NCI-H2227 (cell line): ENCODE results near the gene PA2G4.
"Not testable (repeated sequence)": the region's sequence is repeated elsewhere in the genome, so short reads cannot be mapped to it uniquely, and the experiment has no call there.

Experiments used
- DNase-seq: peaks from one replicate; lab custom pipeline; 2025; ENCODE audit not compliant: unreplicated experiment; lab: John Stamatoyannopoulos, UW

Gene PA2G4

DNA sequence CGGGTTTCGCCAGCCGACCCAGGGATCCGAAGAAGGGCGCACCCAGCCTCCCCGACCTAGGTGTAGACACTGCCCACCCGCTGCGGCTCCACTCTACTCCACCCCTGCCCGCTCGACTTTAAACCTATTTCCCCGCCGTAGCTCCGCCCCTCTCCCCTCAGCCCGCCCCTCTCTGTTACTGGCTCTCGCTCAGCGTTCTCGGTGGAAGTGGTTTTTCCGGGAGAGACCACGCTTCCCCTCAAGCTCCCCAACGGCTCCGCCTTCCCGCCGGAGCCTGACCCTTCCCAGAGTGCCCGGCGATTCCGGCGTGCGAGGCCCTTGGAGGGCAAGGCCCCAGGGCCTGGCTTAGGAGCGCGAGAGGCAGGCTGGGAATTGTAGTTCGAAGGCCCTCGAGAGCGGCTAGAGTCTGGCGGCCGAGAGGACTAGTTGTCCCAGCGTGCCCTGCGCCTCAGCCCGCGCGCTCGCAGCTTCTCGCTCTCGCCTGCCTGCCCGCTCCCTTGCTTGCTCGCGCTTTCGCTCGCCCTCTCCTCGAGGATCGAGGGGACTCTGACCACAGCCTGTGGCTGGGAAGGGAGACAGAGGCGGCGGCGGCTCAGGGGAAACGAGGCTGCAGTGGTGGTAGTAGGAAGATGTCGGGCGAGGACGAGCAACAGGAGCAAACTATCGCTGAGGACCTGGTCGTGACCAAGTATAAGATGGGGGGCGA is at the start of gene PA2G4:
Gene PA2G4 (plus strand): TSS at position 451 of the 706 bp plus-strand sequence. CDS start 179 bp downstream, at position 630.
- peak; percentile 98 for DNase-seq

DNA sequence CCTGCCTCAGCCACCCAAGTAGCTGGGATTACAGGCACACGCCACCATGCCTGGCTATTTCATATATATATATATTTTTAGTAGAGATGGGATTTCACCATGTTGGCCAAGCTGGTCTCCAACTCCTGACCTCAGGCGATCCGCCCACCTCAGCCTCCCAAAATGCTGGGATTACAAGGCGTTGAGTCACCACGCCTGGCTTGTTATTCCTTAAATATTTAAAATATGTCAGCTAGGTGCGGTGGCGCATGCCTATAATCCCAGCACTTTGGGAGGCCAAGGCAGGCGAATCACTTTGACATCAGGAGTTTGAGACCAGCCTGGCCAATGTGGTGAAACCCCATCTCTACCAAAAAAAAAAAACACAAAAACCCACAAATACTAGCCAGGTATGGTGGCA is 44.4 kb upstream of the PA2G4 start:
- not testable (repeated sequence) for DNase-seq

DNA sequence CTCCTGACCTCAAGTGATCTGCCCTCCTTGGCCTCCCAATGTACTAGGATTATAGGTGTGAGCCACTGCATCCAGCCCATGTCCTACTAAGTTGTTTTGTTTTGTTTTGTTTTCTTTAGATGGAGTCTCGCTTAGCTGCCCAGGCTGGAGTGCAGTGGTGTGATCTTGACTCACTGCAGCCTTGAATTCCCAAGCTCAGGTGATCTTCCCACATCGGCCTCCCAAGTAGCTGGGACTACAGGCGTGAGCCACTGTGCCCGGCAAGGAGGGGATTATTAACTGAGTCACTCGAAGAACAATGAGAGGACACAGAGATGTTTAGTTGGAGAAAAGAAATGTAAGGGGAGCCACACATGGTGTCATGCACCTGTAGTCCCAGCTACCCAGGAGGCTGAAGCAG is 42.4 kb upstream of the PA2G4 start:
- no peak for DNase-seq

GRCh38 chr12:56062996-56063395 is 41.4 kb upstream of the PA2G4 start:
- no peak for DNase-seq

- no peak for DNase-seq
Measured at GRCh38 chr12:56071648-56072047, 32.7 kb upstream of the PA2G4 start.

- no peak for DNase-seq
Measured at GRCh38 chr12:56074396-56074795, 30.0 kb upstream of the PA2G4 start.

GRCh38 chr12:56077966-56078365 is 26.4 kb upstream of the PA2G4 start:
- not testable (repeated sequence) for DNase-seq

DNA sequence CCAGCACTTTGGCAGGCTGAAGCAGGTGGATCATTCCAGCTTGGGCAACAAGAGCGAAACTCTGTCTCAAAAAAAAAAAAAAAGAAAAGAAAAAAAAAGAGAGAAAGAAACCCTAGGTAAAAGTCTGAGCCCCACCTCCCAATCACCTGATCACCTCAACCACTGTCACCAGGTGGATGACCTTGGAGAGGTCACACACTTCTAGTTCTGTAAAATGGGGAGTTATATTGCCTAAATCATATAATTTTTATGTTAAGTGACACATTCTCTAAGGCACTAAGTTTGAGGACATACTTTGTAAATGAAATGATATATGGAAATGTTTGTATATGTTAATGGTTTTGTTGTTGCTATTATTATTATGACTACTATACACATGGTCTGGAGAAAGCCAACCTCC is 25.9 kb upstream of the PA2G4 start:
- DNase-seq, result no peak

DNA sequence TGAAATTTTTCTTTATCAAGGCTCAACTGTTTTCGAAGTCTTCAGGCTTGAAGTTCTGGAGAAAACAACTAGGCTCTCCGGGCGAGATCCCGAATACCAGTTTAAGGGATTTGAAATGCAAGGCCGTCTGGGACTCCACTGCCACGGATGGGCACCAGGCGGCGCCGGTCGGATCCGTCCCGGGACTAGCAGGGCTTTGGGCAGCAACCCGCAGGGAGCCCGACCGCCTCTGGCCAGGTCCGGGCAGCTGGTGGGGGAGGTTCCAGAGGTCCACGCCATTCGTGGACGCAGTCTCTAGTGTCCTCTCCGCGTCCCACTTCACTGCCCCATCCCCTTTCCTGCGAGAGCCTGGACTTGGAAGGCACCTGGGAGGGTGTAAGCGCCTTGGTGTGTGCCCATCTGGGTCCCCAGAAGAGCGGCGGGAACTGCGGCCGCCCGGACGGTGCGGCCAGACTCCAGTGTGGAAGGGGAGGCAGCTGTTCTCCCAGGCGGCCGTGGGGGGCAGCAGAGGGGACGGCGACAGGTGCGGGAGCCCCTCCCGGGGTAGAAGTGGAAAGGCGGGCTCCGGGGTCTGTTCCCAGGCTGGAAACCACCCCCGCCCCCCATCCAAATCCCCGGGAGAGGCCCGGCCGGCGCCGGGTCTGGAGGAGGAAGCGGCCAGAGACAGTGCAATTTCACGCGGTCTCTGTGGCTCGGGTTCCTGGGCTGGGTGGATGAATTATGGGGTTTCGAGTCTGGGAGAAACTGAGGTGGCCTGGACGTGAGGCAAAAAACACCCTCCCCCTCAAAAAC is 25.2 kb upstream of the PA2G4 start:
- peak; percentile 70 for DNase-seq

DNA sequence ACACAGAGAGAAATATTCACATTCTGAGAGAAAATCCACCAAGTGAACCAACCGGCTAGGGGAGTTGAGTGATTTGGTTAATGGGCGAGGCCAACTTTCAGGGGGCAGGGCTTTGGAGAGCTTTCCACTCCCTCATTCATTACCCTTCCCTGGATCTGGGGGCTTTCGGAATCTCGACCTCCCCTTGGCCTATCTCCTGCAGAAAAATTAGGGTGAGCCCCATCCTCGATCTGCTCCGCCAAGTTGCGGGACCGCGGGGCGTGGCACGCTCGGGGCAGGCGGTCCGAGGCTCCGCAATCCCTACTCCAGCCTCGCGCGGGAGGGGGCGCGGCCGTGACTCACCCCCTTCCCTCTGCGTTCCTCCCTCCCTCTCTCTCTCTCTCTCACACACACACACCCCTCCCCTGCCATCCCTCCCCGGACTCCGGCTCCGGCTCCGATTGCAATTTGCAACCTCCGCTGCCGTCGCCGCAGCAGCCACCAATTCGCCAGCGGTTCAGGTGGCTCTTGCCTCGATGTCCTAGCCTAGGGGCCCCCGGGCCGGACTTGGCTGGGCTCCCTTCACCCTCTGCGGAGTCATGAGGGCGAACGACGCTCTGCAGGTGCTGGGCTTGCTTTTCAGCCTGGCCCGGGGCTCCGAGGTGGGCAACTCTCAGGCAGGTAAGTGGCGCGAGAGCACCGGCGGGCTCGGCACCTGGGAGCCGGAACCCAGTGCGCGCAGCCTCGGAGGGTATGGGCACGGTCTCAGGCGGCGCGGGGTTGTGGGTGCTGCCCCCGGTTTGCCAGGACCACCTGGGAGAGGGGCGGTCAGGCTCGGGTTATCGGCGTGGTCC is 24.4 kb upstream of the PA2G4 start, which contains the start of gene ERBB3:
Gene ERBB3 (plus strand): TSS at position 443 of the 833 bp plus-strand sequence. CDS start 136 bp downstream, at position 579.
- peak; percentile 67 for DNase-seq

- DNase-seq, result no peak
Measured at GRCh38 chr12:56080556-56081138, 23.7 kb upstream of the PA2G4 start.

- no peak for DNase-seq
Measured at GRCh38 chr12:56081393-56082347, 22.7 kb upstream of the PA2G4 start.

- no peak for DNase-seq
Measured at GRCh38 chr12:56082382-56082781, 22.0 kb upstream of the PA2G4 start.

GRCh38 chr12:56082967-56083366 is 21.4 kb upstream of the PA2G4 start:
- DNase-seq, result no peak

GRCh38 chr12:56084958-56085543 is 19.3 kb upstream of the PA2G4 start:
- DNase-seq, result no peak

DNA sequence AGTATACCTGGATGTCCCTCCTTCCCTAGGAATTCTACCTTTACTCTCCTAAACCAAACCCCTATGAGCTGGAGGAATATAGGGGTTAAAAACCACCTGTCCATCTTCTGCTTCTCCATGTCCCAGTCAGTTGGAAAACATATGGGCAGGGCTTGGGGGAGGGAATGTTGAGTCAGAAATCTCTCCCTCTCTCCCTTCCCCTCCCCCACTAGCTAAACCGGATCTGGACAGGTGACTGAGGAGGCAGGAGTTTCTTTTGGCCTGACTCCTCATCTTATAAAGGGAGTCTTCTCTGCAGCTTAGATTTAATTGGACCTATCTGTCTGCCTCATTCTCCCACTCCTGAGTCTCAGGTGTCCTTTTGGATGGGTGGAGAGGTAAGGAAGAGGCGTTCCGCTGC is 18.3 kb upstream of the PA2G4 start:
- DNase-seq, result no peak

DNA sequence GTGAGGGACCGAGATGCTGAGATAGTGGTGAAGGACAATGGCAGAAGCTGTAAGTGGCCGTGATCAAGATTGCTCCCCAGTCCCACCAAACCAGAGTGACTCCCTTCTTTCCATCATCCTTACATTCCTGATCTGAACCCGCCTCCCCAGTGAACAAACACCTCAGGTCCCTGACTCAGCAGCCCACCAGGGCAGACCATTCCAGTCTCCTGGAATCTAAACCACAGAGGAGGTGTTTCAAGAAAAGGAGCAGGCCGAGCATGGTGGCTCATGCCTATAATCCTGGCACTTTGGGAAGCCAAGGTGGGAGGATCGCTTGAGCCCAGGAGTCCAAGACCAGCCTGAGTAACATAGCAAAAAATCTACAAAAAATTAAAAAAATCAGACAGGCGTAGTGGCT is 17.8 kb upstream of the PA2G4 start:
- no peak for DNase-seq

- no peak for DNase-seq
Measured at GRCh38 chr12:56087220-56087619, 17.1 kb upstream of the PA2G4 start.

DNA sequence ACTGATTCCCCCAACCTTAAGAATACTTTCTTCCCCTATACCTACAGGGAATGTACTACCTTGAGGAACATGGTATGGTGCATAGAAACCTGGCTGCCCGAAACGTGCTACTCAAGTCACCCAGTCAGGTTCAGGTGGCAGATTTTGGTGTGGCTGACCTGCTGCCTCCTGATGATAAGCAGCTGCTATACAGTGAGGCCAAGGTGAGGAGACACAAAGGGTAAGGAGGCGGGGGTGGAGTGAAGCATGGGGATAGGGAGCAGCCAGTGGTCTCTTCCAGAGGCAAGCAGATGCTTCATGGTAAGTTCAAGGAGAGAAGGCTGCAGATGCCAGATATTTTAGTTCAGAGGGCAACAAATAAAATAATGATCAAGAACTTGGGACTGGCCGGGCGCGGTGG is 6.6 kb upstream of the PA2G4 start:
- no peak for DNase-seq

GRCh38 chr12:56098592-56098991 is 5.8 kb upstream of the PA2G4 start:
- no peak for DNase-seq
